K562 (cell line): ENCODE measurements around the gene SLC35E1. TPM values are rescaled to one million over a fixed set of nuclear protein-coding genes. Genes with fewer than 3 reads are reported as not detected.

Experiments
- ATAC-seq: fragments of 200-7000 bp; cut with Tn5 transposase; 3 replicates; pipeline ENCODE4 v1.9.1; 2020; ENCODE audit warnings: moderate library complexity
- BruUV-seq: library from RNA; stranded (reverse); fragments of 400-500 nt; replicated peaks from 2 replicates; lab custom pipeline; 2021; lab: Mats Ljungman, UMichigan
- CTCF ChIA-PET: fragments of 300-600 bp; formaldehyde crosslinking; extraction: SDS; loops from one replicate; lab custom pipeline; 2021; ENCODE audit warnings: low intra/inter-chr PET ratio; lab: Yijun Ruan, JAX
- POLR2A ChIA-PET: fragments of 300-600, 350-650 bp; sonication (Branson Sonifier 250); formaldehyde crosslinking; extraction: SDS; loops from one replicate; lab custom pipeline; 2021; ENCODE audit warnings: antibody characterized with exemption, inconsistent platforms; lab: Yijun Ruan, JAX
- DNase-seq, 4 experiments: peaks; one replicate each; pipeline versions ENCODE4 v3.0.0 to v3.0.0-alpha.2; 2011 to 2018; ENCODE audit warnings: low spot score in 3 of 4, mixed read lengths in 3 of 4; ENCODE audit errors: extremely low read depth in 1 of 4
- FAIRE-seq: peaks from 2 replicates; lab custom pipeline; 2011; peaks lifted over from hg19 to GRCh38; lab: Jason Lieb, UNC
- H2AFZ ChIP-seq: 2 replicates; pipeline ENCODE4 v1.6.0; 2011; ENCODE audit warnings: low read depth, low read length, control low read depth, inconsistent platforms
- H3K27ac ChIP-seq: fragments of 200-600 bp; 3 replicates; pipeline ENCODE4 v1.8.0; 2011; ENCODE audit warnings: low read depth, mild to moderate bottlenecking, control low read depth, inconsistent platforms, low read length, moderate library complexity, mixed read lengths; ENCODE audit errors: extremely low read depth
- H3K27me3 ChIP-seq, 2 experiments: fragments of 300-600 bp in 1 of 2; 2 replicates in 1 of 2; 3 replicates in 1 of 2; pipeline versions ENCODE4 v1.6.0 to v1.8.0; 2011; ENCODE audit warnings: inconsistent platforms in 2 of 2, low read length in 2 of 2, mild to moderate bottlenecking in 1 of 2, mixed read lengths in 1 of 2, moderate library complexity in 1 of 2; ENCODE audit not compliant: control insufficient read depth in 2 of 2, insufficient read depth in 2 of 2
- H3K36me3 ChIP-seq: fragments of 300-600 bp; 3 replicates; pipeline ENCODE4 v1.8.0; 2011; ENCODE audit warnings: mild to moderate bottlenecking, low read length, inconsistent platforms; ENCODE audit not compliant: control insufficient read depth, insufficient read depth
- H3K4me1 ChIP-seq, 2 experiments: fragments of 200-600 bp in 1 of 2; replicated peaks in 1 of 2; 2 replicates in 1 of 2; 3 replicates in 1 of 2; pipeline versions ENCODE4 v1.5.1 to v1.8.0; 2011; ENCODE audit warnings: inconsistent platforms in 2 of 2, low read length in 2 of 2, mild to moderate bottlenecking in 1 of 2, mixed read lengths in 1 of 2, moderate library complexity in 1 of 2; ENCODE audit not compliant: control insufficient read depth in 2 of 2, insufficient read depth in 2 of 2
- H3K4me2 ChIP-seq: 2 replicates; pipeline ENCODE4 v1.6.1; 2011; ENCODE audit warnings: low read length, control low read depth, inconsistent platforms, mixed read lengths; ENCODE audit not compliant: insufficient read depth
- H3K4me3 ChIP-seq: fragments of 200-600 bp; sonication (generic), shearing (Covaris generic); 2 replicates; pipeline ENCODE4 v1.5.1; 2016; ENCODE audit warnings: control low read depth, inconsistent platforms
- H3K79me2 ChIP-seq: fragments of 200-600 bp; 3 replicates; pipeline ENCODE4 v1.8.0; 2011; ENCODE audit warnings: low read length, inconsistent platforms; ENCODE audit not compliant: control insufficient read depth, insufficient read depth
- H3K9ac ChIP-seq, 2 experiments: 2 replicates each; pipeline versions ENCODE4 v1.6.0 to v1.6.1; 2011; ENCODE audit warnings: low read depth in 2 of 2, low read length in 2 of 2, control low read depth in 1 of 2, inconsistent platforms in 1 of 2, mild to moderate bottlenecking in 1 of 2, mixed read lengths in 1 of 2; ENCODE audit not compliant: insufficient read depth in 1 of 2
- H3K9me1 ChIP-seq: one replicate; pipeline ENCODE4 v1.6.0; 2011; ENCODE audit warnings: inconsistent platforms, mild to moderate bottlenecking, low read length, moderate library complexity; ENCODE audit not compliant: control insufficient read depth, insufficient read depth
- H3K9me3 ChIP-seq: replicated peaks from 2 replicates; pipeline ENCODE4 v1.5.1; 2011; ENCODE audit warnings: low read depth, low read length, inconsistent platforms; ENCODE audit not compliant: control insufficient read depth, insufficient read depth
- H4K20me1 ChIP-seq: replicated peaks from 2 replicates; pipeline ENCODE4 v1.6.1; 2011; ENCODE audit warnings: low read length, inconsistent platforms, mixed read lengths; ENCODE audit not compliant: control insufficient read depth, insufficient read depth
- EGR1 ChIP-seq: fragments of 450-650 bp; conservative IDR thresholded peaks from 2 replicates; pipeline ENCODE4 v1.6.1; 2017; ENCODE audit warnings: mild to moderate bottlenecking
- FOSL1 ChIP-seq: fragments of 200-800 bp; sonication (Bioruptor generic); conservative IDR thresholded peaks from 2 replicates; pipeline ENCODE4 v1.6.1; 2016; ENCODE audit warnings: missing genetic modification characterization, missing compliant biosample characterization
- HNRNPH1 ChIP-seq: fragments of 200-400 bp; formaldehyde crosslinking; optimal IDR thresholded peaks from 2 replicates; pipeline ENCODE3; 2017; ENCODE audit warnings: low read depth, mild to moderate bottlenecking, low read length, moderate library complexity
- KAT2B ChIP-seq: IDR thresholded peaks from one replicate; pipeline ENCODE4 v1.6.1; 2012; ENCODE audit warnings: low read depth, mild to moderate bottlenecking, control low read depth, inconsistent platforms, low read length, moderate library complexity
- LCOR ChIP-seq: sonication (generic); formaldehyde crosslinking; IDR thresholded peaks from 2 replicates; pipeline ENCODE4 v1.8.0; 2022; ENCODE audit warnings: mild to moderate bottlenecking, missing genetic modification reagents
- SETDB1 ChIP-seq: IDR thresholded peaks from one replicate; pipeline ENCODE4 v1.6.1; 2012; ENCODE audit warnings: low read length, control low read depth, inconsistent platforms
- SMARCC2 ChIP-seq: fragments of 450-650 bp; IDR thresholded peaks from 2 replicates; pipeline ENCODE4 v1.6.1; 2017; ENCODE audit warnings: antibody characterized with exemption, moderate library complexity, mild to moderate bottlenecking, low read depth
- SREBF2 ChIP-seq: sonication (generic); formaldehyde crosslinking; IDR thresholded peaks from 2 replicates; pipeline ENCODE4 v1.4.0; 2020; ENCODE audit warnings: mild to moderate bottlenecking, missing genetic modification reagents
- YY1 ChIP-seq, 3 experiments: IDR thresholded peaks; 2 replicates each; pipeline ENCODE4 v1.6.1; 2011; ENCODE audit warnings: low read length in 2 of 3, mild to moderate bottlenecking in 2 of 3, moderate library complexity in 2 of 3, borderline replicate concordance in 1 of 3, control low read depth in 1 of 3, low read depth in 1 of 3; ENCODE audit not compliant: insufficient read depth in 3 of 3, insufficient replicate concordance in 2 of 3, control insufficient read depth in 1 of 3, insufficient read length in 1 of 3; ENCODE audit errors: extremely low read depth in 1 of 3
- WGBS: fragments of 100-300 bp; shearing (Covaris generic); methylation state at CpG from one replicate; pipeline ENCODE4 v1.1.6; 2016; ENCODE audit warnings: low coverage, mixed read lengths; ENCODE audit not compliant: insufficient coverage; ENCODE audit errors: missing lambda C conversion rate; 5-methylcytosine and 5-hydroxymethylcytosine counted together
- in situ Hi-C: fragments of 300-500 bp; cut with MboI; formaldehyde crosslinking; loops from 4 replicates; pipeline ENCODE4 v1.15.0; 2018; ENCODE audit warnings: inconsistent platforms, mixed read lengths
- intact Hi-C: fragments of 100-400 bp; cut with micrococcal nuclease; formaldehyde crosslinking; loops from 2 replicates; pipeline ENCODE4 v1.14.2; 2022
- polyA plus RNA-seq, 8 experiments: library from polyadenylated mRNA; depleted of rRNA in 4 of 8; stranded (reverse) in 5 of 8; unstranded in 3 of 8; fragments of >200 nt; fragmentation: Nextera tagmentation in 2 of 8; fragmentation: Illumina TruSeq in 1 of 8; extraction: Ambion mirVana in 2 of 8; extraction: Trizol in 1 of 8; gene quantifications; 2 replicates each; pipeline versions ENCODE4 v1.2.1 to v1.2.3, GENCODE V29; 2011 to 2014; ENCODE audit warnings: inconsistent platforms in 1 of 8, missing spikeins in 1 of 8
- total RNA-seq, 7 experiments: library from RNA; depleted of rRNA in 6 of 7; stranded (reverse); fragments of >200 nt in 6 of 7; fragmentation: Illumina TruSeq in 2 of 7; extraction: Trizol in 2 of 7; gene quantifications; 2 replicates each; pipeline versions ENCODE4 v1.2.1 to v1.2.3, GENCODE V29; 2011 to 2021; ENCODE audit warnings: low replicate concordance in 1 of 7
- TF ChIP-seq, protein P1 (sequence below): sonication (generic); formaldehyde crosslinking; IDR thresholded peaks from 2 replicates; pipeline ENCODE4 v1.8.0; 2022; ENCODE audit warnings: missing genetic modification reagents, mild to moderate bottlenecking, borderline replicate concordance
- TF ChIP-seq, protein P2 (sequence below): sonication (generic); formaldehyde crosslinking; IDR thresholded peaks from 2 replicates; pipeline ENCODE4 v1.8.0; 2022; ENCODE audit warnings: mild to moderate bottlenecking, missing genetic modification reagents, borderline replicate concordance
- TF ChIP-seq, protein P3 (sequence below): fragments of 450-650 bp; IDR thresholded peaks from one replicate; pipeline ENCODE4 v1.6.1; 2018; ENCODE audit warnings: mild to moderate bottlenecking, moderate library complexity; ENCODE audit not compliant: partially characterized antibody
- TF ChIP-seq, protein P4 (sequence below): sonication (generic); formaldehyde crosslinking; IDR thresholded peaks from 2 replicates; pipeline ENCODE4 v1.8.1; 2023; ENCODE audit warnings: mild to moderate bottlenecking, missing genetic modification reagents

SLC35E1 gene
- total and polyA plus RNA-seq, 9 of the 15 experiments (the other 6 are each of a cell fraction or from before 2014, with no cell fraction given) = 15.0 to 40.1 (median 25.7) TPM

DNA sequence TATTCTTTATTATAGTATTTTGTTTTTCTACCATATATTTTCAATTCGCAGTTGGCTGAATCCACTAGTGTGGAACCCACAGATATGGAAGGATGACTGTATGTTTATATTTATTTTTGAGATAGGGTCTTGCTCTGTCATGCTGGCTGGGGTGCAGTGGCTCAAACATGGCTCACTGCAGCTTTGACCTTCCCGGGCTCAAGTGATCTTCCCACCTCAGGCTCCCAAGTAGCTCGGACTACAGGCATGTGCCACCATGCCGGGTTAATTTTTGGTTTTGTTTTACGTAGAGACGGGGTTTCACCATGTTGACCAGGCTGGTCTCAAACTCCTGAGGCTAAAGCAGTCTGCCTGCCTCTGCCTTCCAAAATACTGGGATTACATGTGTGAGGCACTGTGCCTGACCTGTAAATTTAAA lies 9.6 kb downstream of the SLC35E1 start (continued):
- TF ChIP-seq, protein P1, sequence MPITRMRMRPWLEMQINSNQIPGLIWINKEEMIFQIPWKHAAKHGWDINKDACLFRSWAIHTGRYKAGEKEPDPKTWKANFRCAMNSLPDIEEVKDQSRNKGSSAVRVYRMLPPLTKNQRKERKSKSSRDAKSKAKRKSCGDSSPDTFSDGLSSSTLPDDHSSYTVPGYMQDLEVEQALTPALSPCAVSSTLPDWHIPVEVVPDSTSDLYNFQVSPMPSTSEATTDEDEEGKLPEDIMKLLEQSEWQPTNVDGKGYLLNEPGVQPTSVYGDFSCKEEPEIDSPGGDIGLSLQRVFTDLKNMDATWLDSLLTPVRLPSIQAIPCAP (CRISPR knock-in tag) = no peak
- peak in 1 of 3 experiments; percentile 61 for TF ChIP-seq YY1 (IDR thresholded peaks at IDR 0.05; ENCODE audit: borderline replicate concordance in 1 of 3, control insufficient read depth in 1 of 3, extremely low read depth in 1 of 3, insufficient read depth in 3 of 3, insufficient read length in 1 of 3, insufficient replicate concordance in 2 of 3, low read depth in 1 of 3, low read length in 2 of 3)

DNA sequence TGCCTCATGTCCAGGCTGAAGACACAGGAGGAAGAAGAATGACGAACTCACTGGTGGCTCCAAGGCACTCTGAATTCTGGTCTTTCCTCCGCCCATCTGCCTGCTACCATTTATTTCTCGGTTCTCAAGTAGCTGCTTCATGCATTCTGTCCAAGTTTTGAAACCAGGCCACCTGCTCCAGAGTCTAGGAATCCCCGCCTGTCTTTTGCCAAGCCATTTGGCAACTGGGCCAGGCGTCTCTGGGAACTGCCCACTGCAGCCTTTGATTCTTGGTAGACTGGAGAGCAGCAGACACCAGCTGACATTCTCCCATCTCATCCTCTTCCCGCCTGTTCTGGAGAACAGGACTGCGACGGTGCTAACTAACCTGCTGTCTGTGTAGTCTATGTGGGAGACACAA lies 10.8 kb downstream of the SLC35E1 start:
- Histone ChIP-seq H3K4me3 (no peak overlapping the region), H3K36me3 (peaks cover 67% of the 10 kb centered on the region), H4K20me1 (no peaks in the 10 kb centered on the region), H3K9ac (peak overlapping the region in 1 of 2 experiments; percentile 6; a peak in 1 of 4 replicates), H3K9me1 (no peaks in the 10 kb centered on the region), H3K9me3 (no peaks in the 10 kb centered on the region), H3K27me3 (no peaks in the 10 kb centered on the region), H2AFZ (no peak overlapping the region), H3K79me2 (peaks cover 5% of the 10 kb centered on the region; the same call in 2 of the 3 replicates), H3K4me1 (peaks cover 6 to 16% of the 10 kb centered on the region in 2 experiments; a peak in 3 of 5 replicates), H3K27ac (peak overlapping the region; percentile 2; the same call in 1 of the 3 replicates), H3K4me2 (no peak overlapping the region)
- in situ Hi-C loops = no loop called here
- ATAC-seq = no peak
- ChIA-PET CTCF (no interaction called here), POLR2A (interaction anchor here (0.6 to 2.1 kb wide), 4 partner anchors 8 to 19 kb away, joined by 3 to 7 read pairs (median 6); partner anchors contain the start of gene SLC35E1)
- WGBS = 92% methylated on average over 8 of the region's 8 CpGs
- intact Hi-C loops = no loop called here
- no TSS peak for BruUV-seq
- FAIRE-seq = no peak
- DNase-seq = peak in 1 of 4 experiments; percentile 4
- TF ChIP-seq EGR1 (no peak), SREBF2 (CRISPR knock-in tag) (no peak), SMARCC2 (no peak), FOSL1 (no peak), LCOR (CRISPR knock-in tag) (no peak), SETDB1 (no peak), HNRNPH1 (no peak), KAT2B (no peak)
- TF ChIP-seq, protein P2, sequence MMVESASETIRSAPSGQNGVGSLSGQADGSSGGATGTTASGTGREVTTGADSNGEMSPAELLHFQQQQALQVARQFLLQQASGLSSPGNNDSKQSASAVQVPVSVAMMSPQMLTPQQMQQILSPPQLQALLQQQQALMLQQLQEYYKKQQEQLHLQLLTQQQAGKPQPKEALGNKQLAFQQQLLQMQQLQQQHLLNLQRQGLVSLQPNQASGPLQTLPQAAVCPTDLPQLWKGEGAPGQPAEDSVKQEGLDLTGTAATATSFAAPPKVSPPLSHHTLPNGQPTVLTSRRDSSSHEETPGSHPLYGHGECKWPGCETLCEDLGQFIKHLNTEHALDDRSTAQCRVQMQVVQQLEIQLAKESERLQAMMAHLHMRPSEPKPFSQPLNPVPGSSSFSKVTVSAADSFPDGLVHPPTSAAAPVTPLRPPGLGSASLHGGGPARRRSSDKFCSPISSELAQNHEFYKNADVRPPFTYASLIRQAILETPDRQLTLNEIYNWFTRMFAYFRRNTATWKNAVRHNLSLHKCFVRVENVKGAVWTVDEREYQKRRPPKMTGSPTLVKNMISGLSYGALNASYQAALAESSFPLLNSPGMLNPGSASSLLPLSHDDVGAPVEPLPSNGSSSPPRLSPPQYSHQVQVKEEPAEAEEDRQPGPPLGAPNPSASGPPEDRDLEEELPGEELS = no peak
- TF ChIP-seq, protein P3, sequence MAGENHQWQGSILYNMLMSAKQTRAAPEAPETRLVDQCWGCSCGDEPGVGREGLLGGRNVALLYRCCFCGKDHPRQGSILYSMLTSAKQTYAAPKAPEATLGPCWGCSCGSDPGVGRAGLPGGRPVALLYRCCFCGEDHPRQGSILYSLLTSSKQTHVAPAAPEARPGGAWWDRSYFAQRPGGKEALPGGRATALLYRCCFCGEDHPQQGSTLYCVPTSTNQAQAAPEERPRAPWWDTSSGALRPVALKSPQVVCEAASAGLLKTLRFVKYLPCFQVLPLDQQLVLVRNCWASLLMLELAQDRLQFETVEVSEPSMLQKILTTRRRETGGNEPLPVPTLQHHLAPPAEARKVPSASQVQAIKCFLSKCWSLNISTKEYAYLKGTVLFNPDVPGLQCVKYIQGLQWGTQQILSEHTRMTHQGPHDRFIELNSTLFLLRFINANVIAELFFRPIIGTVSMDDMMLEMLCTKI = no peak
- TF ChIP-seq, protein P4, sequence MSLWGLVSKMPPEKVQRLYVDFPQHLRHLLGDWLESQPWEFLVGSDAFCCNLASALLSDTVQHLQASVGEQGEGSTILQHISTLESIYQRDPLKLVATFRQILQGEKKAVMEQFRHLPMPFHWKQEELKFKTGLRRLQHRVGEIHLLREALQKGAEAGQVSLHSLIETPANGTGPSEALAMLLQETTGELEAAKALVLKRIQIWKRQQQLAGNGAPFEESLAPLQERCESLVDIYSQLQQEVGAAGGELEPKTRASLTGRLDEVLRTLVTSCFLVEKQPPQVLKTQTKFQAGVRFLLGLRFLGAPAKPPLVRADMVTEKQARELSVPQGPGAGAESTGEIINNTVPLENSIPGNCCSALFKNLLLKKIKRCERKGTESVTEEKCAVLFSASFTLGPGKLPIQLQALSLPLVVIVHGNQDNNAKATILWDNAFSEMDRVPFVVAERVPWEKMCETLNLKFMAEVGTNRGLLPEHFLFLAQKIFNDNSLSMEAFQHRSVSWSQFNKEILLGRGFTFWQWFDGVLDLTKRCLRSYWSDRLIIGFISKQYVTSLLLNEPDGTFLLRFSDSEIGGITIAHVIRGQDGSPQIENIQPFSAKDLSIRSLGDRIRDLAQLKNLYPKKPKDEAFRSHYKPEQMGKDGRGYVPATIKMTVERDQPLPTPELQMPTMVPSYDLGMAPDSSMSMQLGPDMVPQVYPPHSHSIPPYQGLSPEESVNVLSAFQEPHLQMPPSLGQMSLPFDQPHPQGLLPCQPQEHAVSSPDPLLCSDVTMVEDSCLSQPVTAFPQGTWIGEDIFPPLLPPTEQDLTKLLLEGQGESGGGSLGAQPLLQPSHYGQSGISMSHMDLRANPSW (CRISPR knock-in tag) = no peak
